K562 (cell line): Measurements from ENCODE around the gene CHCHD1. TPM values are rescaled to one million over a fixed set of nuclear protein-coding genes. Genes with fewer than 3 reads are reported as not detected.

ENCODE experiments used
- CBFB ChIP-seq: sonication (generic); formaldehyde crosslinking; IDR thresholded peaks from 2 replicates; pipeline ENCODE4 v1.4.0; 2020; ENCODE audit warnings: mild to moderate bottlenecking, missing genetic modification reagents
- CHD7 ChIP-seq: fragments of 200-600 bp; sonication (generic); IDR thresholded peaks from one replicate; pipeline ENCODE4 v1.6.1; 2012; ENCODE audit warnings: mild to moderate bottlenecking, low read depth, low read length, inconsistent platforms
- NR2C2 ChIP-seq, 2 experiments: fragments of 200-800 bp in 1 of 2; sonication (Bioruptor generic) in 1 of 2; sonication (generic) in 1 of 2; formaldehyde crosslinking in 1 of 2; IDR thresholded peaks; 2 replicates each; pipeline versions ENCODE4 v1.6.1 to v1.8.0; 2016 to 2022; ENCODE audit warnings: mild to moderate bottlenecking in 1 of 2, missing compliant biosample characterization in 1 of 2, missing genetic modification characterization in 1 of 2, missing genetic modification reagents in 1 of 2
- POLR2G ChIP-seq: fragments of 200-400 bp; formaldehyde crosslinking; IDR thresholded peaks from 2 replicates; pipeline ENCODE4 v1.6.1; 2017; ENCODE audit warnings: low read depth, mild to moderate bottlenecking, antibody characterized with exemption, low read length, moderate library complexity
- PTBP1 ChIP-seq: fragments of 200-400 bp; formaldehyde crosslinking; IDR thresholded peaks from 2 replicates; pipeline ENCODE4 v1.6.1; 2017; ENCODE audit warnings: low read depth, low read length
- SNIP1 ChIP-seq: fragments of 450-650 bp; IDR thresholded peaks from 2 replicates; pipeline ENCODE4 v1.7.1; 2017; ENCODE audit warnings: low read depth, mild to moderate bottlenecking
- TAL1 ChIP-seq: fragments of 450-650 bp; IDR thresholded peaks from 2 replicates; pipeline ENCODE4 v1.6.1; 2016; ENCODE audit warnings: mild to moderate bottlenecking
- TCF7L2 ChIP-seq: fragments of 150-350 bp; IDR thresholded peaks from 2 replicates; pipeline ENCODE4 v1.6.1; 2016; ENCODE audit warnings: low read depth, mild to moderate bottlenecking, low read length, moderate library complexity
- TRIM28 ChIP-seq: fragments of 450-650 bp; IDR thresholded peaks from 2 replicates; pipeline ENCODE4 v1.6.1; 2017
- ZKSCAN3 ChIP-seq: fragments of 250-450 bp; sonication (Bioruptor Pico); IDR thresholded peaks from 2 replicates; pipeline ENCODE4 v1.4.0; 2020
- polyA plus RNA-seq, 8 experiments: library from polyadenylated mRNA; depleted of rRNA in 4 of 8; stranded (reverse) in 5 of 8; unstranded in 3 of 8; fragments of >200 nt; fragmentation: Nextera tagmentation in 2 of 8; fragmentation: Illumina TruSeq in 1 of 8; extraction: Ambion mirVana in 2 of 8; extraction: Trizol in 1 of 8; gene quantifications; 2 replicates each; pipeline versions ENCODE4 v1.2.1 to v1.2.3, GENCODE V29; 2011 to 2014; ENCODE audit warnings: inconsistent platforms in 1 of 8, missing spikeins in 1 of 8
- total RNA-seq, 7 experiments: library from RNA; depleted of rRNA in 6 of 7; stranded (reverse); fragments of >200 nt in 6 of 7; fragmentation: Illumina TruSeq in 2 of 7; extraction: Trizol in 2 of 7; gene quantifications; 2 replicates each; pipeline versions ENCODE4 v1.2.1 to v1.2.3, GENCODE V29; 2011 to 2021; ENCODE audit warnings: low replicate concordance in 1 of 7
- TF ChIP-seq, protein P1 (sequence below): fragments of 450-650 bp; IDR thresholded peaks from 2 replicates; pipeline ENCODE4 v1.6.1; 2017; ENCODE audit warnings: antibody characterized with exemption, mild to moderate bottlenecking

The CHCHD1 gene
- total and polyA plus RNA-seq, 9 of the 15 experiments (the other 6 are each of a cell fraction or from before 2014, with no cell fraction given) = 52.9 to 126 (median 83.4) TPM

GRCh38 chr10:73789659-73790055, 7.8 kb downstream of the CHCHD1 start (continued):
- TF ChIP-seq TCF7L2 (no peak), NR2C2 (CRISPR knock-in tag; IDR thresholded peaks at IDR 0.05) (no peak), NR2C2 (tag; IDR thresholded peaks at IDR 0.05) (no peak), PTBP1 (no peak), TRIM28 (no peak), ZKSCAN3 (CRISPR knock-in tag) (no peak), CBFB (CRISPR knock-in tag) (no peak), POLR2G (no peak), CHD7 (no peak), TAL1 (no peak), SNIP1 (no peak)
- TF ChIP-seq, protein P1, sequence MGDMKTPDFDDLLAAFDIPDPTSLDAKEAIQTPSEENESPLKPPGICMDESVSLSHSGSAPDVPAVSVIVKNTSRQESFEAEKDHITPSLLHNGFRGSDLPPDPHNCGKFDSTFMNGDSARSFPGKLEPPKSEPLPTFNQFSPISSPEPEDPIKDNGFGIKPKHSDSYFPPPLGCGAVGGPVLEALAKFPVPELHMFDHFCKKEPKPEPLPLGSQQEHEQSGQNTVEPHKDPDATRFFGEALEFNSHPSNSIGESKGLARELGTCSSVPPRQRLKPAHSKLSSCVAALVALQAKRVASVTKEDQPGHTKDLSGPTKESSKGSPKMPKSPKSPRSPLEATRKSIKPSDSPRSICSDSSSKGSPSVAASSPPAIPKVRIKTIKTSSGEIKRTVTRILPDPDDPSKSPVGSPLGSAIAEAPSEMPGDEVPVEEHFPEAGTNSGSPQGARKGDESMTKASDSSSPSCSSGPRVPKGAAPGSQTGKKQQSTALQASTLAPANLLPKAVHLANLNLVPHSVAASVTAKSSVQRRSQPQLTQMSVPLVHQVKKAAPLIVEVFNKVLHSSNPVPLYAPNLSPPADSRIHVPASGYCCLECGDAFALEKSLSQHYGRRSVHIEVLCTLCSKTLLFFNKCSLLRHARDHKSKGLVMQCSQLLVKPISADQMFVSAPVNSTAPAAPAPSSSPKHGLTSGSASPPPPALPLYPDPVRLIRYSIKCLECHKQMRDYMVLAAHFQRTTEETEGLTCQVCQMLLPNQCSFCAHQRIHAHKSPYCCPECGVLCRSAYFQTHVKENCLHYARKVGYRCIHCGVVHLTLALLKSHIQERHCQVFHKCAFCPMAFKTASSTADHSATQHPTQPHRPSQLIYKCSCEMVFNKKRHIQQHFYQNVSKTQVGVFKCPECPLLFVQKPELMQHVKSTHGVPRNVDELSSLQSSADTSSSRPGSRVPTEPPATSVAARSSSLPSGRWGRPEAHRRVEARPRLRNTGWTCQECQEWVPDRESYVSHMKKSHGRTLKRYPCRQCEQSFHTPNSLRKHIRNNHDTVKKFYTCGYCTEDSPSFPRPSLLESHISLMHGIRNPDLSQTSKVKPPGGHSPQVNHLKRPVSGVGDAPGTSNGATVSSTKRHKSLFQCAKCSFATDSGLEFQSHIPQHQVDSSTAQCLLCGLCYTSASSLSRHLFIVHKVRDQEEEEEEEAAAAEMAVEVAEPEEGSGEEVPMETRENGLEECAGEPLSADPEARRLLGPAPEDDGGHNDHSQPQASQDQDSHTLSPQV = no peak
- TF ChIP-seq, all 486 proteins: peak for 0
